MM.1S (cell line): ENCODE data around the gene NMD3.

Source experiments
- EZH2 ChIP-seq: fragments of 300-600 bp; sonication (generic); optimal IDR thresholded peaks from 2 replicates; pipeline ENCODE3; 2017; ENCODE audit warnings: low read depth, mild to moderate bottlenecking, antibody characterized with exemption, low read length, mixed read lengths
- EZH2phosphoT487 ChIP-seq: fragments of 300-600 bp; sonication (generic); IDR thresholded peaks from 2 replicates; pipeline ENCODE4 v1.6.1; 2018; ENCODE audit warnings: antibody characterized with exemption, low read length
- TF ChIP-seq, protein P1 (sequence below): fragments of 300-600 bp; sonication (generic); IDR thresholded peaks from 2 replicates; pipeline ENCODE4 v1.5.1; 2016; ENCODE audit warnings: antibody characterized with exemption, low read length, mixed read lengths

DNA sequence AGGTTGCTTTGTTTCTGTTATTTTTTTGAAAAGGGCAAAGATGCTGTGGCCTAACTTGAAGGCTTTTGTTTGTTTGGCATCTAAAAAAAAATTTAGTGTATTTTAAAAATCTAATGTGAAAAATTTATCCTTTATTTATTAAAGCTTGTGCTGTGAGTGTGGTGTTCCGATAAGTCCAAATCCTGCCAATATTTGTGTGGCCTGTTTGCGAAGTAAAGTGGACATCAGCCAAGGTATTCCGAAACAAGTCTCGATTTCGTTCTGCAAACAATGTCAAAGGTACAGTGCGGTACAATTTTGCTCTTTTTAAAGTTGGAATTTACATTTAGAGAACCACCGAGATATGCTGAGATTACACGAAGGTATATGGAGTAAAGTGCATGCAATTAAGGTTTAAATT lies 3.7 kb downstream of the NMD3 start:
- TF ChIP-seq, protein P1, sequence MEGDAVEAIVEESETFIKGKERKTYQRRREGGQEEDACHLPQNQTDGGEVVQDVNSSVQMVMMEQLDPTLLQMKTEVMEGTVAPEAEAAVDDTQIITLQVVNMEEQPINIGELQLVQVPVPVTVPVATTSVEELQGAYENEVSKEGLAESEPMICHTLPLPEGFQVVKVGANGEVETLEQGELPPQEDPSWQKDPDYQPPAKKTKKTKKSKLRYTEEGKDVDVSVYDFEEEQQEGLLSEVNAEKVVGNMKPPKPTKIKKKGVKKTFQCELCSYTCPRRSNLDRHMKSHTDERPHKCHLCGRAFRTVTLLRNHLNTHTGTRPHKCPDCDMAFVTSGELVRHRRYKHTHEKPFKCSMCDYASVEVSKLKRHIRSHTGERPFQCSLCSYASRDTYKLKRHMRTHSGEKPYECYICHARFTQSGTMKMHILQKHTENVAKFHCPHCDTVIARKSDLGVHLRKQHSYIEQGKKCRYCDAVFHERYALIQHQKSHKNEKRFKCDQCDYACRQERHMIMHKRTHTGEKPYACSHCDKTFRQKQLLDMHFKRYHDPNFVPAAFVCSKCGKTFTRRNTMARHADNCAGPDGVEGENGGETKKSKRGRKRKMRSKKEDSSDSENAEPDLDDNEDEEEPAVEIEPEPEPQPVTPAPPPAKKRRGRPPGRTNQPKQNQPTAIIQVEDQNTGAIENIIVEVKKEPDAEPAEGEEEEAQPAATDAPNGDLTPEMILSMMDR: no peak
- TF ChIP-seq EZH2 (no peak), EZH2phosphoT487 (no peak)
